Keratinocyte (primary cell): Measurements from ENCODE around the gene MTHFD1L. TPM values are rescaled to one million over a fixed set of nuclear protein-coding genes. Genes with fewer than 3 reads are reported as not detected.

ENCODE experiments used
- DNase-seq: peaks from one replicate; pipeline ENCODE4 v3.0.0-alpha.2; 2011; ENCODE audit warnings: low read depth, missing footprints, low spot score
- FAIRE-seq: peaks from 2 replicates; lab custom pipeline; 2011; peaks lifted over from hg19 to GRCh38; lab: Jason Lieb, UNC
- H2AFZ ChIP-seq: 2 replicates; pipeline ENCODE4 v1.6.0; 2012; ENCODE audit warnings: low read length, control low read depth, inconsistent platforms; ENCODE audit not compliant: control insufficient read depth
- H3K27ac ChIP-seq: 2 replicates; pipeline ENCODE4 v1.5.1; 2011; ENCODE audit warnings: low read length; ENCODE audit not compliant: control insufficient read depth, insufficient read depth
- H3K27me3 ChIP-seq: 3 replicates; pipeline ENCODE4 v1.6.0; 2011; ENCODE audit warnings: low read length; ENCODE audit not compliant: control insufficient read depth, insufficient read depth; ENCODE audit errors: extremely low read depth
- H3K36me3 ChIP-seq, 2 experiments: 2 replicates in 1 of 2; 3 replicates in 1 of 2; pipeline ENCODE4 v1.5.1; 2011; ENCODE audit warnings: low read length in 2 of 2, mild to moderate bottlenecking in 1 of 2; ENCODE audit not compliant: control insufficient read depth in 2 of 2, insufficient read depth in 2 of 2; ENCODE audit errors: extremely low read depth in 1 of 2
- H3K4me1 ChIP-seq: 3 replicates; pipeline ENCODE4 v1.5.1; 2011; ENCODE audit warnings: low read length; ENCODE audit not compliant: control insufficient read depth, insufficient read depth; ENCODE audit errors: extremely low read depth
- H3K4me2 ChIP-seq: 3 replicates; pipeline ENCODE4 v1.6.0; 2011; ENCODE audit warnings: low read depth, low read length; ENCODE audit not compliant: control insufficient read depth, insufficient read depth; ENCODE audit errors: extremely low read depth
- H3K4me3 ChIP-seq, 3 experiments: fragments of 200-600 bp in 1 of 3; sonication (generic) in 1 of 3; 2 replicates in 2 of 3; 3 replicates in 1 of 3; pipeline ENCODE4 v1.5.1; 2011 to 2016; ENCODE audit warnings: low read length in 3 of 3, mild to moderate bottlenecking in 3 of 3, control low read depth in 2 of 3, inconsistent platforms in 1 of 3, low read depth in 1 of 3, mixed read lengths in 1 of 3, mixed run types in 1 of 3, moderate library complexity in 1 of 3; ENCODE audit not compliant: control insufficient read depth in 2 of 3, insufficient read depth in 2 of 3; ENCODE audit errors: extremely low read depth in 1 of 3
- H3K79me2 ChIP-seq: 2 replicates; pipeline ENCODE4 v1.6.0; 2012; ENCODE audit warnings: low read length; ENCODE audit not compliant: control insufficient read depth, insufficient read depth
- H3K9ac ChIP-seq: 3 replicates; pipeline ENCODE4 v1.6.0; 2011; ENCODE audit warnings: low read length; ENCODE audit not compliant: control insufficient read depth, insufficient read depth; ENCODE audit errors: extremely low read depth
- H3K9me1 ChIP-seq: 3 replicates; pipeline ENCODE4 v1.6.0; 2011; ENCODE audit warnings: low read length; ENCODE audit not compliant: control insufficient read depth, insufficient read depth; ENCODE audit errors: extremely low read depth
- H3K9me3 ChIP-seq: 2 replicates; pipeline ENCODE4 v1.5.1; 2012; ENCODE audit warnings: low read depth, low read length; ENCODE audit not compliant: control insufficient read depth
- H4K20me1 ChIP-seq: 3 replicates; pipeline ENCODE4 v1.6.0; 2011; ENCODE audit warnings: low read length; ENCODE audit not compliant: control insufficient read depth, insufficient read depth; ENCODE audit errors: extremely low read depth
- CTCF ChIP-seq, 3 experiments: IDR thresholded peaks in 1 of 3; conservative IDR thresholded peaks in 1 of 3; optimal IDR thresholded peaks in 1 of 3; 2 replicates in 2 of 3; 3 replicates in 1 of 3; pipeline versions ENCODE3 to v1.5.1; 2011; ENCODE audit warnings: low read length in 3 of 3, mild to moderate bottlenecking in 3 of 3, moderate library complexity in 2 of 3, control low read depth in 1 of 3, inconsistent platforms in 1 of 3; ENCODE audit not compliant: insufficient read depth in 2 of 3; ENCODE audit errors: extremely low read depth in 1 of 3
- EZH2 ChIP-seq: IDR thresholded peaks from one replicate; pipeline ENCODE4 v1.6.1; 2012; ENCODE audit warnings: inconsistent platforms, mild to moderate bottlenecking, low read length, moderate library complexity
- dilution Hi-C: fragments of 300-500 bp; cut with MboI; formaldehyde crosslinking; loops from one replicate; pipeline ENCODE4 v1.7.0; 2020; ENCODE audit warnings: low sequenced_read_pairs; ENCODE audit not compliant: extremely low pct_ligation_motif_present
- polyA plus RNA-seq, 5 experiments: library from polyadenylated mRNA; depleted of rRNA in 3 of 5; stranded (reverse) in 3 of 5; stranded (forward) in 1 of 5; unstranded in 1 of 5; fragments of >200 nt; gene quantifications; 1 replicate in 1 of 5; 2 replicates in 3 of 5; 3 replicates in 1 of 5; pipeline versions ENCODE4 v1.2.1 to v1.2.3, GENCODE V29; 2011 to 2012; ENCODE audit warnings: missing spikeins in 2 of 5, low read depth in 1 of 5, low replicate concordance in 1 of 5

The MTHFD1L gene
- polyA plus RNA-seq, 1 donor (not counting 4 experiments of a cell fraction or from before 2014, with no cell fraction given), result 38.0 TPM

GRCh38 chr6:151005896-151006632, 140.6 kb downstream of the MTHFD1L start:
- DNase-seq (no peak), FAIRE-seq (no peak)
- Histone ChIP-seq H3K27ac (no peak overlapping the region), H3K4me2 (no peak overlapping the region), H3K9me3 (no peaks in the 10 kb centered on the region), H4K20me1 (no peaks in the 10 kb centered on the region), H3K4me3 (no peak overlapping the region), H3K4me1 (peaks cover 15% of the 10 kb centered on the region), H3K9ac (no peak overlapping the region), H3K36me3 (peaks cover 0 to 19% of the 10 kb centered on the region in 2 experiments), H3K79me2 (no peaks in the 10 kb centered on the region), H3K27me3 (no peaks in the 10 kb centered on the region), H3K9me1 (no peaks in the 10 kb centered on the region), H2AFZ (no peak overlapping the region)
- TF ChIP-seq EZH2 (no peak), CTCF (optimal IDR thresholded peaks at IDR 0.05 in 1 of 3, IDR thresholded peaks at IDR 0.05 in 1 of 3, conservative IDR thresholded peaks at IDR 0.05 in 1 of 3; ENCODE audit: extremely low read depth in 1 of 3, insufficient read depth in 2 of 3, low read length in 3 of 3) (no peak)
- dilution Hi-C loops, result no loop called here

- H3K36me3 ChIP-seq, result peaks cover 0 to 19% of the 10 kb centered on the region in 2 experiments
- no peak overlapping the region for H2AFZ ChIP-seq
- no peak for TF ChIP-seq EZH2
- TF ChIP-seq CTCF (optimal IDR thresholded peaks at IDR 0.05 in 1 of 3, IDR thresholded peaks at IDR 0.05 in 1 of 3, conservative IDR thresholded peaks at IDR 0.05 in 1 of 3; ENCODE audit: extremely low read depth in 1 of 3, insufficient read depth in 2 of 3, low read length in 3 of 3), result no peak
- dilution Hi-C loops, result no loop called here
- H3K79me2 ChIP-seq, result no peaks in the 10 kb centered on the region
- no peak overlapping the region for H3K4me3 ChIP-seq
- no peaks in the 10 kb centered on the region for H3K27me3 ChIP-seq
- H4K20me1 ChIP-seq, result no peaks in the 10 kb centered on the region
- H3K9me3 ChIP-seq, result no peaks in the 10 kb centered on the region
- DNase-seq (no peak), FAIRE-seq (no peak)
- H3K9me1 ChIP-seq, result no peaks in the 10 kb centered on the region
- H3K27ac ChIP-seq, result no peak overlapping the region
- no peak overlapping the region for H3K4me2 ChIP-seq
- H3K9ac ChIP-seq, result no peak overlapping the region
- peaks cover 15% of the 10 kb centered on the region for H3K4me1 ChIP-seq
These were observed 141.6 kb downstream of the MTHFD1L start for GRCh38 chr6:151007076-151007475.
